H1 (cell line): ENCODE data around the gene SERPINF2. TPM values are rescaled to one million over a fixed set of nuclear protein-coding genes. Genes with fewer than 3 reads are reported as not detected.

Experiments used
- CTCF ChIA-PET: fragments of 300-600 bp; sonication (Branson Sonifier 250); formaldehyde crosslinking; loops from one replicate; lab custom pipeline; 2021; ENCODE audit not compliant: partially characterized antibody; lab: Charles Lee
- POLR2A ChIA-PET: fragments of 300-600 bp; sonication (Branson Sonifier 250); formaldehyde crosslinking; loops from one replicate; lab custom pipeline; 2021; ENCODE audit warnings: inconsistent platforms; ENCODE audit not compliant: partially characterized antibody; lab: Charles Lee
- DNase-seq, 2 experiments: peaks; one replicate each; pipeline versions ENCODE4 v3.0.0 to v3.0.0-alpha.2; 2010 to 2022; ENCODE audit warnings: low spot score in 2 of 2, low read depth in 1 of 2, mixed read lengths in 1 of 2
- FAIRE-seq: peaks from 2 replicates; lab custom pipeline; 2011; peaks lifted over from hg19 to GRCh38; lab: Jason Lieb, UNC
- H2AFZ ChIP-seq: 2 replicates; pipeline ENCODE4 v1.8.1; 2012; ENCODE audit warnings: low read length, inconsistent platforms
- H2AK5ac ChIP-seq: 2 replicates; pipeline ENCODE4 v1.6.1; 2013; ENCODE audit warnings: low read depth, low read length
- H2BK120ac ChIP-seq: replicated peaks from 2 replicates; pipeline ENCODE3; 2013; ENCODE audit warnings: low read depth, low read length, inconsistent platforms
- H2BK12ac ChIP-seq: 2 replicates; pipeline ENCODE4 v1.6.1; 2013; ENCODE audit warnings: low read depth, low read length
- H2BK15ac ChIP-seq: 2 replicates; pipeline ENCODE4 v1.6.1; 2013; ENCODE audit warnings: low read length
- H2BK20ac ChIP-seq: 2 replicates; pipeline ENCODE4 v1.6.1; 2013; ENCODE audit warnings: low read length
- H2BK5ac ChIP-seq: 2 replicates; pipeline ENCODE4 v1.6.1; 2013; ENCODE audit warnings: low read depth, low read length
- H3K14ac ChIP-seq: 2 replicates; pipeline ENCODE4 v1.6.1; 2013; ENCODE audit warnings: inconsistent platforms; ENCODE audit not compliant: insufficient read length
- H3K18ac ChIP-seq: 2 replicates; pipeline ENCODE4 v1.6.1; 2013; ENCODE audit warnings: low read length; ENCODE audit errors: extremely low read depth
- H3K23ac ChIP-seq: 2 replicates; pipeline ENCODE4 v1.6.1; 2013; ENCODE audit warnings: inconsistent platforms; ENCODE audit not compliant: insufficient read length
- H3K23me2 ChIP-seq: 2 replicates; pipeline ENCODE4 v1.6.1; 2013; ENCODE audit warnings: low read depth, low read length
- H3K27ac ChIP-seq: 2 replicates; pipeline ENCODE4 v1.6.1; 2011; ENCODE audit warnings: low read depth, low read length, inconsistent platforms
- H3K27me3 ChIP-seq, 4 experiments: replicated peaks in 1 of 4; 1 replicate in 1 of 4; 2 replicates in 3 of 4; pipeline versions ENCODE4 v1.6.1 to v1.8.1; 2011 to 2013; ENCODE audit warnings: low read length in 3 of 4, mild to moderate bottlenecking in 3 of 4, inconsistent platforms in 2 of 4, mixed read lengths in 2 of 4, moderate library complexity in 1 of 4; ENCODE audit not compliant: control insufficient read depth in 3 of 4, insufficient read depth in 3 of 4; ENCODE audit errors: extremely low read depth in 1 of 4
- H3K36me3 ChIP-seq, 4 experiments: 2 replicates each; pipeline versions ENCODE4 v1.6.1 to v1.8.1; 2011 to 2013; ENCODE audit warnings: mild to moderate bottlenecking in 4 of 4, low read length in 3 of 4, moderate library complexity in 2 of 4, control low read depth in 1 of 4, inconsistent platforms in 1 of 4; ENCODE audit not compliant: insufficient read depth in 4 of 4, control insufficient read depth in 2 of 4
- H3K4ac ChIP-seq: replicated peaks from 2 replicates; pipeline ENCODE3; 2013; ENCODE audit warnings: low read length, low read depth, mixed read lengths, inconsistent platforms; ENCODE audit not compliant: insufficient read length
- H3K4me1 ChIP-seq, 4 experiments: replicated peaks in 1 of 4; 1 replicate in 1 of 4; 2 replicates in 3 of 4; pipeline versions ENCODE4 v1.6.1 to v1.8.1; 2011 to 2013; ENCODE audit warnings: low read length in 3 of 4, inconsistent platforms in 2 of 4, mixed read lengths in 1 of 4; ENCODE audit not compliant: insufficient read depth in 4 of 4, control insufficient read depth in 3 of 4
- H3K4me2 ChIP-seq, 2 experiments: 2 replicates each; pipeline versions ENCODE4 v1.6.1 to v1.8.1; 2011 to 2013; ENCODE audit warnings: low read depth in 2 of 2, low read length in 2 of 2, control low read depth in 1 of 2, inconsistent platforms in 1 of 2, mild to moderate bottlenecking in 1 of 2; ENCODE audit not compliant: insufficient read depth in 1 of 2
- H3K4me3 ChIP-seq, 4 experiments: fragments of 200-600, 300-600 bp in 1 of 4; sonication (generic), shearing (Covaris generic), sonication (Bioruptor Twin) in 1 of 4; 2 replicates each; pipeline versions ENCODE4 v1.5.1 to v1.8.1; 2011 to 2016; ENCODE audit warnings: low read length in 4 of 4, low read depth in 3 of 4, control low read depth in 2 of 4, inconsistent platforms in 2 of 4, mild to moderate bottlenecking in 2 of 4, mixed read lengths in 1 of 4, moderate library complexity in 1 of 4; ENCODE audit not compliant: insufficient read depth in 2 of 4; ENCODE audit errors: extremely low read depth in 1 of 4
- H3K56ac ChIP-seq: replicated peaks from 2 replicates; pipeline ENCODE3; 2013; ENCODE audit warnings: low read depth, mild to moderate bottlenecking, mixed read lengths, low read length, inconsistent platforms; ENCODE audit not compliant: insufficient read length
- H3K79me1 ChIP-seq: 2 replicates; pipeline ENCODE4 v1.6.1; 2013; ENCODE audit warnings: low read depth, low read length, control low read depth
- H3K79me2 ChIP-seq, 2 experiments: 2 replicates each; pipeline versions ENCODE4 v1.6.1 to v1.8.1; 2012 to 2013; ENCODE audit warnings: low read length in 2 of 2, mild to moderate bottlenecking in 2 of 2, inconsistent platforms in 1 of 2; ENCODE audit not compliant: insufficient read depth in 2 of 2, control insufficient read depth in 1 of 2
- H3K9ac ChIP-seq, 4 experiments: replicated peaks in 1 of 4; 1 replicate in 1 of 4; 2 replicates in 3 of 4; pipeline versions ENCODE4 v1.6.1 to v1.8.1; 2011 to 2013; ENCODE audit warnings: low read depth in 3 of 4, low read length in 3 of 4, control low read depth in 2 of 4, mild to moderate bottlenecking in 2 of 4, moderate library complexity in 2 of 4, inconsistent platforms in 1 of 4; ENCODE audit errors: extremely low read depth in 1 of 4
- H3K9me3 ChIP-seq, 2 experiments: 2 replicates each; pipeline versions ENCODE4 v1.6.1 to v1.8.1; 2012 to 2013; ENCODE audit warnings: mild to moderate bottlenecking in 2 of 2, moderate library complexity in 2 of 2, control low read depth in 1 of 2, inconsistent platforms in 1 of 2, low read depth in 1 of 2, low read length in 1 of 2, mixed read lengths in 1 of 2; ENCODE audit not compliant: insufficient read depth in 2 of 2
- H4K20me1 ChIP-seq, 2 experiments: replicated peaks in 1 of 2; 2 replicates each; pipeline versions ENCODE3 to v1.8.1; 2011 to 2013; ENCODE audit warnings: inconsistent platforms in 2 of 2, low read length in 2 of 2, mild to moderate bottlenecking in 1 of 2; ENCODE audit not compliant: insufficient read depth in 2 of 2, control insufficient read depth in 1 of 2
- H4K5ac ChIP-seq: 2 replicates; pipeline ENCODE4 v1.6.1; 2013; ENCODE audit warnings: low read length, low read depth, mixed read lengths, inconsistent platforms; ENCODE audit not compliant: insufficient read length
- H4K8ac ChIP-seq: 2 replicates; pipeline ENCODE4 v1.8.0; 2013; ENCODE audit warnings: mild to moderate bottlenecking, moderate library complexity, low read length, inconsistent platforms; ENCODE audit not compliant: insufficient read depth; ENCODE audit errors: extremely low read depth
- H4K91ac ChIP-seq: replicated peaks from 2 replicates; pipeline ENCODE3; 2013; ENCODE audit warnings: low read length, mixed read lengths, inconsistent platforms; ENCODE audit not compliant: insufficient read length
- BRCA1 ChIP-seq: IDR thresholded peaks from 2 replicates; pipeline ENCODE4 v1.6.1; 2012; ENCODE audit warnings: low read depth, low read length, improper control_type of control experiment
- CBX5 ChIP-seq: fragments of 300-800, 300-1000 bp; sonication (generic); IDR thresholded peaks from 2 replicates; pipeline ENCODE4 v1.7.1; 2016; ENCODE audit warnings: antibody characterized with exemption, low read length, low read depth
- KDM1A ChIP-seq: fragments of 200-600, 300-600 bp; sonication (generic); IDR thresholded peaks from 2 replicates; pipeline ENCODE4 v1.7.1; 2016; ENCODE audit warnings: mild to moderate bottlenecking, low read length, borderline replicate concordance
- POU5F1 ChIP-seq: IDR thresholded peaks from 2 replicates; pipeline ENCODE4 v1.6.1; 2011; ENCODE audit warnings: low read depth, mild to moderate bottlenecking, low read length, moderate library complexity
- SP2 ChIP-seq: IDR thresholded peaks from 2 replicates; pipeline ENCODE4 v1.6.1; 2012; ENCODE audit warnings: mild to moderate bottlenecking, low read length, inconsistent platforms
- SP4 ChIP-seq: IDR thresholded peaks from 2 replicates; pipeline ENCODE4 v1.6.1; 2012; ENCODE audit warnings: low read length, inconsistent platforms
- TBP ChIP-seq: IDR thresholded peaks from 2 replicates; pipeline ENCODE4 v1.6.1; 2011; ENCODE audit warnings: low read depth, low read length, improper control_type of control experiment
- WGBS, 2 experiments: shearing (Covaris generic) in 1 of 2; methylation state at CpG; one replicate each; pipeline versions ENCODE4 v1.1.6 to v1.1.7; 2013 to 2015; ENCODE audit warnings: low lambda C conversion rate in 2 of 2, mixed read lengths in 2 of 2, inconsistent platforms in 1 of 2, low coverage in 1 of 2, missing lambda C conversion rate in 1 of 2; ENCODE audit not compliant: insufficient replicate concordance in 2 of 2, insufficient coverage in 1 of 2, insufficient read length in 1 of 2; ENCODE audit errors: extremely low coverage in 1 of 2, missing lambda C conversion rate in 1 of 2; 5-methylcytosine and 5-hydroxymethylcytosine counted together
- polyA plus RNA-seq, 7 experiments: library from polyadenylated mRNA; depleted of rRNA in 3 of 7; stranded (reverse) in 5 of 7; unstranded in 2 of 7; fragments of >200 nt in 5 of 7; fragments of 200-250 nt in 2 of 7; gene quantifications; 1 replicate in 5 of 7; 2 replicates in 1 of 7; 4 replicates in 1 of 7; pipeline versions ENCODE4 v1.2.1 to v1.2.3, GENCODE V29; 2011 to 2013; ENCODE audit warnings: missing spikeins in 2 of 7, mixed read lengths in 2 of 7
- total RNA-seq: library from RNA; stranded (reverse); fragmentation: NEBNext Ultra II Directional; extraction: Animal tissue kit (Norgen Biotek cat#: 25700); gene quantifications from 2 replicates; pipeline ENCODE4 v1.2.1, GENCODE V29; 2021
- TF ChIP-seq, protein P1 (sequence below): IDR thresholded peaks from 2 replicates; pipeline ENCODE4 v1.6.1; 2011; ENCODE audit warnings: low read depth, mild to moderate bottlenecking, low read length; ENCODE audit not compliant: insufficient read depth

SERPINF2 gene
- total and polyA plus RNA-seq, 2 of the 8 experiments (the other 6 are each of a cell fraction or from before 2014, with no cell fraction given), result 1.8 to 3.2 TPM

DNA sequence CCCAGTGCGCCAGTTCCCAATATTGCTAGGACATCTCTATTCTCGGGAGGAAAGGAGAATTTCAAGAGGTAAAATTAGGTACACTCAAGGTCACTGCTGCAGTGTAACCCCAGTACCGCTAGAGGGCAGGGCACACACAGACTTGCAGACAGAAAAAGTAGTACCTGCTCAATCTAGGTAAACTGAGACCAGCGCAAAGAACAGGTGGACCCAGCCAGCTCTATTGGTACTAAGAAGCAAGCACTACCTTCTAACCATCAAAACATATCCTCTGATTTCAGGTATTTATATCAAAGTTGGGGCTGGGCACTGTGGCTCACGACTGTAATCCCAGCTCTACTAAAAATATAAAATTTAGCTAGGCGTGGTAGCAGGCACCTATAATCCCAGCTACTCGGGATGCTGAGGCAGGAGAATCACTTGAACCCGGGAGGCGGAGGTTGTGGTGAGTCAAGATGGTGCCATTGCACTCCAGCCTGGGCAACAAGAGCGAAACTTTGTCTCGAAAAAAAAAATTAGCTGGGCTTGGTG, 21.8 kb upstream of the SERPINF2 start:
- H2AFZ ChIP-seq, result no peak overlapping the region
- peak in 1 of 2 experiments; percentile 85 for DNase-seq
- no peak overlapping the region for H2BK15ac ChIP-seq
- H2BK5ac ChIP-seq, result no peak overlapping the region
- H3K9ac ChIP-seq, result no peak overlapping the region
- 64% methylated on average over 11 of the region's 11 CpGs; no CpG with 5 or more reads in 1 of the 2 experiments for WGBS, 2 experiments
- no peak overlapping the region for H2AK5ac ChIP-seq
- no peaks in the 10 kb centered on the region for H3K79me2 ChIP-seq
- no peak overlapping the region for H4K8ac ChIP-seq
- H3K14ac ChIP-seq, result no peak overlapping the region
- H2BK12ac ChIP-seq, result no peak overlapping the region
- H3K36me3 ChIP-seq, result no peaks in the 10 kb centered on the region
- H3K56ac ChIP-seq, result no peak overlapping the region
- H4K91ac ChIP-seq, result no peak overlapping the region
- H3K4me1 ChIP-seq, result peaks cover 0 to 7% (median 6%) of the 10 kb centered on the region in 4 experiments; a peak in 6 of 7 replicates
- no peaks in the 10 kb centered on the region for H3K79me1 ChIP-seq
- H3K4me3 ChIP-seq, result no peak overlapping the region
- no peak overlapping the region for H3K18ac ChIP-seq
- H3K4ac ChIP-seq, result no peak overlapping the region
- H3K27me3 ChIP-seq, result 0 out of 7 replicates have a peak, but pooled peaks cover 0 to 2% (median 0%) of the 10 kb centered on the region in 4 experiments
- H3K23me2 ChIP-seq, result peaks cover 17% of the 10 kb centered on the region
- H2BK120ac ChIP-seq, result no peak overlapping the region
- no peak overlapping the region for H4K5ac ChIP-seq
- POLR2A ChIA-PET, result interaction anchor here (0.8 to 2.6 kb wide), 6 partner anchors 16 to 110 kb away, joined by 3 to 11 read pairs (median 4); no protein-coding TSS in a partner anchor
- no peak overlapping the region for H2BK20ac ChIP-seq
- no peak overlapping the region for H3K4me2 ChIP-seq
- peaks cover 0 to 3% of the 10 kb centered on the region in 2 experiments for H4K20me1 ChIP-seq
- no peaks in the 10 kb centered on the region for H3K9me3 ChIP-seq
- no peak overlapping the region for H3K27ac ChIP-seq
- no peak overlapping the region for H3K23ac ChIP-seq
- CTCF ChIA-PET, result interaction anchor here (0.6 to 6.9 kb wide), 45 partner anchors 8 to 469 kb away, joined by 3 to 117 read pairs (median 4); partner anchors contain the start of gene SERPINF1
- peak; percentile 50 for FAIRE-seq
- TF ChIP-seq SP2, result no peak
- no peak for TF ChIP-seq SP4
- TF ChIP-seq TBP, result peak; percentile 26; the same call in 1 of the 2 replicates
- TF ChIP-seq BRCA1, result no peak
- TF ChIP-seq KDM1A, result no peak
- TF ChIP-seq, protein P1, sequence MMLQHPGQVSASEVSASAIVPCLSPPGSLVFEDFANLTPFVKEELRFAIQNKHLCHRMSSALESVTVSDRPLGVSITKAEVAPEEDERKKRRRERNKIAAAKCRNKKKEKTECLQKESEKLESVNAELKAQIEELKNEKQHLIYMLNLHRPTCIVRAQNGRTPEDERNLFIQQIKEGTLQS, result no peak
- no peak for TF ChIP-seq CBX5
- no peak for TF ChIP-seq POU5F1
